Natural killer cell treated with Interleukin-12 subunit alpha and Interleukin-12 subunit beta and Interleukin-15 and Interleukin-18, amount 100 ng/mL, for 72 hours (primary cell): Measurements from ENCODE around the gene BBOF1. TPM values are rescaled to one million over a fixed set of nuclear protein-coding genes. Genes with fewer than 3 reads are reported as not detected.
"Not testable (repeated sequence)": the region's sequence is repeated elsewhere in the genome, so short reads cannot be mapped to it uniquely, and the experiment has no call there.

Source experiments
- ATAC-seq, 2 donors: fragments of 150-1000 bp; cut with Tn5 transposase in 1 of 2; sonication (Bioruptor Pico), chemical (Tn5 transposase) in 1 of 2; 2 replicates each; pipeline ENCODE4 v1.10.0; 2021
- DNase-seq: peaks from one replicate; pipeline ENCODE4 v3.0.0; 2022; ENCODE audit warnings: low spot score
- H3K27ac Mint-ChIP-seq, 2 donors: 1 replicate in 1 of 2; 2 replicates in 1 of 2; pipeline ENCODE4 v1.8.0; 2022; ENCODE audit warnings: mixed read lengths in 2 of 2, mild to moderate bottlenecking in 1 of 2, moderate library complexity in 1 of 2
- H3K27me3 Mint-ChIP-seq, 2 donors: 1 replicate in 1 of 2; 2 replicates in 1 of 2; pipeline ENCODE4 v1.8.0; 2022; ENCODE audit warnings: mixed read lengths in 2 of 2
- H3K36me3 Mint-ChIP-seq: one replicate; pipeline ENCODE4 v1.8.0; 2022; ENCODE audit warnings: mixed read lengths
- H3K4me1 Mint-ChIP-seq, 2 donors: 1 replicate in 1 of 2; 2 replicates in 1 of 2; pipeline ENCODE4 v1.8.0; 2022; ENCODE audit warnings: low read depth in 2 of 2, mixed read lengths in 2 of 2, mild to moderate bottlenecking in 1 of 2
- H3K4me3 Mint-ChIP-seq: one replicate; pipeline ENCODE4 v1.8.0; 2022; ENCODE audit warnings: mixed read lengths
- H3K9me3 Mint-ChIP-seq: 2 replicates; pipeline ENCODE4 v1.8.0; 2022; ENCODE audit warnings: mixed read lengths
- total RNA-seq, 2 donors: library from RNA; stranded (reverse); gene quantifications; one replicate each; pipeline ENCODE4 v1.2.3, GENCODE V29; 2022

Gene BBOF1
- total RNA-seq, 2 donors from 2014 or later, result 0.48 to 2.1 TPM

GRCh38 chr14:74089251-74090020 is 70.3 kb downstream of the BBOF1 start:
- H3K27me3 Mint-ChIP-seq, result no peaks in the 10 kb centered on the region
- H3K27ac Mint-ChIP-seq, result peak overlapping the region; percentile 4 to 57
- H3K4me3 Mint-ChIP-seq, result peak overlapping the region; percentile 60
- ATAC-seq (no peak), DNase-seq (no peak)
- peaks cover 18 to 26% of the 10 kb centered on the region in 2 donors for H3K4me1 Mint-ChIP-seq
- peaks cover 16% of the 10 kb centered on the region for H3K36me3 Mint-ChIP-seq
- peaks cover 3% of the 10 kb centered on the region for H3K9me3 Mint-ChIP-seq

GRCh38 chr14:74105381-74105780 is 86.2 kb downstream of the BBOF1 start:
- Mint-ChIP-seq H3K27me3 (no peaks in the 10 kb centered on the region), H3K36me3 (peaks cover 12% of the 10 kb centered on the region), H3K9me3 (no peaks in the 10 kb centered on the region), H3K4me3 (no peak overlapping the region), H3K4me1 (no peaks in the 10 kb centered on the region), H3K27ac (no peak overlapping the region)
- no peak for DNase-seq
- no peak for ATAC-seq

- Mint-ChIP-seq H3K27ac (no peak overlapping the region), H3K36me3 (peaks cover 7% of the 10 kb centered on the region), H3K4me1 (no peaks in the 10 kb centered on the region), H3K4me3 (no peak overlapping the region), H3K9me3 (no peaks in the 10 kb centered on the region), H3K27me3 (no peaks in the 10 kb centered on the region)
- no peak for DNase-seq
- ATAC-seq, result no peak
Measured at GRCh38 chr14:74109369-74109768, 90.2 kb downstream of the BBOF1 start.

GRCh38 chr14:74111395-74112216 is 92.5 kb downstream of the BBOF1 start:
- DNase-seq, H3K9me3 Mint-ChIP-seq: not testable (repeated sequence)

More at GRCh38 chr14:74111395-74112216, 92.5 kb downstream of the BBOF1 start:
- not testable (repeated sequence) for H3K27me3 Mint-ChIP-seq, H3K27ac Mint-ChIP-seq, H3K4me3 Mint-ChIP-seq, H3K36me3 Mint-ChIP-seq, H3K4me1 Mint-ChIP-seq, ATAC-seq

Other genes with a start within 250 kb of the BBOF1 start
- 1 to 10 TPM; 2.8 to 4.6 TPM for gene PTGR2, start 167.5 kb upstream of the BBOF1 start, total RNA-seq
- 10 to 100 TPM; 71.6 to 74.1 TPM for gene ZNF410, start 132.5 kb upstream of the BBOF1 start, total RNA-seq
- 1 to 10 TPM; 2.7 to 3.8 TPM for gene FAM161B, start 69.3 kb upstream of the BBOF1 start, total RNA-seq
- 10 to 100 TPM; 20.0 to 23.5 TPM for gene COQ6, start 69.0 kb upstream of the BBOF1 start, total RNA-seq
- gene ENTPD5, start 61 bp upstream of the BBOF1 start, total RNA-seq, result 10 to 100 TPM; 11.5 to 15.5 TPM
- 10 to 100 TPM in 1 of 2 donors, 1 to 10 TPM in 1; 5.5 to 11.4 TPM for gene ALDH6A1, start 65.1 kb downstream of the BBOF1 start, total RNA-seq
- 10 to 100 TPM; 20.7 TPM for gene LIN52, start 65.6 kb downstream of the BBOF1 start, total RNA-seq
- gene VSX2, start 220.1 kb downstream of the BBOF1 start, total RNA-seq, result not detected